ENCODE measurements around the gene IRAK1.

- no peak for TF ChIP-seq YY1 (IDR thresholded peaks at IDR 0.05; ENCODE audit: insufficient read depth, insufficient read length)
- no peak for TF ChIP-seq ZNF274 (IDR thresholded peaks at IDR 0.05; ENCODE audit: low read depth, low read length)
- no peak for TF ChIP-seq SUZ12 (IDR thresholded peaks at IDR 0.05; ENCODE audit: extremely low read depth, insufficient read depth, insufficient read length)
These were observed 8.9 kb upstream of the IRAK1 start for GRCh38 chrX:154028502-154029184.
